GM12801 (cell line): ENCODE data around the gene SUSD1.

Experiments
- CTCF ChIP-seq: IDR thresholded peaks from one replicate; pipeline ENCODE4 v1.5.1; 2011; ENCODE audit warnings: control low read depth; ENCODE audit not compliant: insufficient read length; ENCODE audit errors: extremely low read depth

SUSD1 gene

GRCh38 chr9:112059145-112059965, 115.7 kb downstream of the SUSD1 start:
- TF ChIP-seq CTCF: no peak

GRCh38 chr9:112056996-112057395, 118.1 kb downstream of the SUSD1 start:
- TF ChIP-seq CTCF: no peak

DNA sequence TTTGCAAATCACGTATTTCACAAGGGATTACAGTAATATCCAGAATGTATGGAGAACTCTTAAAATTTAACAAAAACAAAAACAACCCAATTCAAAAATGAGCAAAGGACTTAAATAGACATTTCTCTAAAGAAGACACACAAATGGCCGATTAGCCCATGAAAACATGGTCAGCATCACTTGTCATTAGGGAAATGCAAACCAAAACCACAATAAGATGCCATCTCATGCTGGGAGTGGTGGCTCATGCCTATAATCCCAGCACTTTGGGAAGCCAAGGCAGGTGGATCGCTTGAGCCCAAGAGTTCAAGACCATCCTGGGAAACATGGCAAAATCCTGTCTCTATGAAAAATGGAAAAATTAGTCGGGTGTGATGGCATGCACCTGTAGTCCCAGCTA, 120.2 kb downstream of the SUSD1 start:
- TF ChIP-seq CTCF: no peak

DNA sequence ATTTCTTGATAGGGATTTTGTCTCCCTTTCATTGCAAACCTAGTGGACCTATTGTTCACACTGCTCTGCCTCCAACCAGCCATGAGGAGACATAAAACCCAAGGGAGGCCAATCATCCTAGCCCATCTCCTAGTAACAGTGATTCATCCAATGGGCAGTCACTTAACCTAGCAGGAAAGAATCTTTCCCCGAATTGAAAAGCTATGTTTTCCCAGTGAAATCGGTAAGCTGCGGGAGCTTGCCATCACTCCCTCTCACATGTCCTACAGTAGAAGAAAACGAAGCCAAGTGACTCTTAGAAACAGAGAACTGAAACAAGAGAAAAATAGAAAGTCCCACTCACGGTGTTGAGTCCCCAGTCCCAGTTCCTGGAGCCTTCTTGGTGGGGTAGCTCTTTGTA, 123.3 kb downstream of the SUSD1 start:
- no peak for TF ChIP-seq CTCF

- no peak for TF ChIP-seq CTCF
These were observed 124.3 kb downstream of the SUSD1 start for GRCh38 chr9:112050544-112051475.

- no peak for TF ChIP-seq CTCF
These were observed 125.1 kb downstream of the SUSD1 start for GRCh38 chr9:112049811-112050516.
